Measurements from ENCODE around the gene USH2A. TPM values are rescaled to one million over a fixed set of nuclear protein-coding genes. Genes with fewer than 3 reads are reported as not detected.

The USH2A gene
- polyA plus RNA-seq, 3 donors, result not detected

GRCh38 chr1:216290074-216290473, 133.2 kb downstream of the USH2A start:
- Histone ChIP-seq H3K4me2 (replicated peaks; ENCODE audit: extremely low read depth, low read length, poor library complexity, severe bottlenecking) (no peak overlapping the region), H3K9ac (ENCODE audit: insufficient read depth, low read length, poor library complexity, severe bottlenecking) (no peak overlapping the region), H3K79me2 (ENCODE audit: insufficient read depth, low read length) (no peaks in the 10 kb centered on the region), H3K27ac (ENCODE audit: low read depth in 1 of 2, low read length in 2 of 2) (no peak overlapping the region), H3K36me3 (replicated peaks in 1 of 2; ENCODE audit: control insufficient read depth in 1 of 2, insufficient read depth in 2 of 2, low read length in 2 of 2) (no peaks in the 10 kb centered on the region), H3K4me1 (ENCODE audit: control insufficient read depth in 1 of 2, insufficient read depth in 2 of 2, low read length in 2 of 2) (no peaks in the 10 kb centered on the region), H3K9me3 (replicated peaks in 1 of 2; ENCODE audit: control insufficient read depth in 1 of 2, insufficient read depth in 1 of 2, low read length in 2 of 2) (peaks cover 9 to 15% of the 10 kb centered on the region in 2 donors), H4K20me1 (ENCODE audit: insufficient read depth, low read length) (no peaks in the 10 kb centered on the region), H3K27me3 (ENCODE audit: control insufficient read depth in 2 of 2, insufficient read depth in 2 of 2, low read length in 2 of 2) (no peaks in the 10 kb centered on the region), H2AFZ (ENCODE audit: insufficient read depth, low read depth, low read length, poor library complexity, severe bottlenecking) (no peak overlapping the region), H3K4me3 (replicated peaks in 1 of 3; ENCODE audit: low read depth in 2 of 3, low read length in 3 of 3) (no peak overlapping the region)
- no peak overlapping the region for H3K27ac Mint-ChIP-seq
- no peak overlapping the region for H3K4me3 Mint-ChIP-seq
- H3K27me3 Mint-ChIP-seq (ENCODE audit: low read depth in 3 of 3), result peaks cover 0 to 2% (median 0%) of the 10 kb centered on the region in 3 donors
- intact Hi-C loops (cut with micrococcal nuclease), result no loop called here
- TF ChIP-seq CTCF (IDR thresholded peaks at IDR 0.05), result no peak
- DNase-seq, result no peak
- no CpG with 5 or more reads among the region's 3 CpGs for WGBS (ENCODE audit: insufficient coverage)
- H3K9me3 Mint-ChIP-seq, result peaks cover 0 to 13% (median 5%) of the 10 kb centered on the region in 7 donors
- no peaks in the 10 kb centered on the region for H3K36me3 Mint-ChIP-seq
- no peaks in the 10 kb centered on the region for H3K4me1 Mint-ChIP-seq

GRCh38 chr1:216285052-216285451, 138.2 kb downstream of the USH2A start:
- Mint-ChIP-seq H3K4me3 (no peak overlapping the region), H3K4me1 (no peaks in the 10 kb centered on the region), H3K27ac (no peak overlapping the region), H3K27me3 (ENCODE audit: low read depth in 3 of 3) (no peaks in the 10 kb centered on the region), H3K36me3 (no peaks in the 10 kb centered on the region), H3K9me3 (peaks cover 0 to 17% (median 9%) of the 10 kb centered on the region in 7 donors)
- 100% methylated on average over 1 of the region's 3 CpGs for WGBS (ENCODE audit: insufficient coverage)
- no peaks in the 10 kb centered on the region for H3K36me3 ChIP-seq (replicated peaks in 1 of 2; ENCODE audit: control insufficient read depth in 1 of 2, insufficient read depth in 2 of 2, low read length in 2 of 2)
- no peaks in the 10 kb centered on the region for H3K27me3 ChIP-seq (ENCODE audit: control insufficient read depth in 2 of 2, insufficient read depth in 2 of 2, low read length in 2 of 2)
- intact Hi-C loops (cut with micrococcal nuclease), result no loop called here
- H4K20me1 ChIP-seq (ENCODE audit: insufficient read depth, low read length), result no peaks in the 10 kb centered on the region
- H3K9me3 ChIP-seq (replicated peaks in 1 of 2; ENCODE audit: control insufficient read depth in 1 of 2, insufficient read depth in 1 of 2, low read length in 2 of 2), result peaks cover 15 to 17% of the 10 kb centered on the region in 2 donors
- no peak overlapping the region for H3K9ac ChIP-seq (ENCODE audit: insufficient read depth, low read length, poor library complexity, severe bottlenecking)
- H3K4me2 ChIP-seq (replicated peaks; ENCODE audit: extremely low read depth, low read length, poor library complexity, severe bottlenecking), result no peak overlapping the region
- no peak overlapping the region for H3K27ac ChIP-seq (ENCODE audit: low read depth in 1 of 2, low read length in 2 of 2)
- no peak for DNase-seq
- no peak overlapping the region for H2AFZ ChIP-seq (ENCODE audit: insufficient read depth, low read depth, low read length, poor library complexity, severe bottlenecking)
- H3K4me1 ChIP-seq (ENCODE audit: control insufficient read depth in 1 of 2, insufficient read depth in 2 of 2, low read length in 2 of 2), result no peaks in the 10 kb centered on the region
- no peaks in the 10 kb centered on the region for H3K79me2 ChIP-seq (ENCODE audit: insufficient read depth, low read length)
- no peak overlapping the region for H3K4me3 ChIP-seq (replicated peaks in 1 of 3; ENCODE audit: low read depth in 2 of 3, low read length in 3 of 3)
- TF ChIP-seq CTCF (IDR thresholded peaks at IDR 0.05), result no peak
